Measurements from ENCODE around the gene MARK1. TPM values are rescaled to one million over a fixed set of nuclear protein-coding genes. Genes with fewer than 3 reads are reported as not detected.

The MARK1 gene
- 10 to 100 TPM in 3 of 4 donors, 1 to 10 TPM in 1; 8.4 to 11.2 (median 10.8) TPM for polyA plus RNA-seq (ENCODE audit: insufficient read length in 4 of 4)

DNA sequence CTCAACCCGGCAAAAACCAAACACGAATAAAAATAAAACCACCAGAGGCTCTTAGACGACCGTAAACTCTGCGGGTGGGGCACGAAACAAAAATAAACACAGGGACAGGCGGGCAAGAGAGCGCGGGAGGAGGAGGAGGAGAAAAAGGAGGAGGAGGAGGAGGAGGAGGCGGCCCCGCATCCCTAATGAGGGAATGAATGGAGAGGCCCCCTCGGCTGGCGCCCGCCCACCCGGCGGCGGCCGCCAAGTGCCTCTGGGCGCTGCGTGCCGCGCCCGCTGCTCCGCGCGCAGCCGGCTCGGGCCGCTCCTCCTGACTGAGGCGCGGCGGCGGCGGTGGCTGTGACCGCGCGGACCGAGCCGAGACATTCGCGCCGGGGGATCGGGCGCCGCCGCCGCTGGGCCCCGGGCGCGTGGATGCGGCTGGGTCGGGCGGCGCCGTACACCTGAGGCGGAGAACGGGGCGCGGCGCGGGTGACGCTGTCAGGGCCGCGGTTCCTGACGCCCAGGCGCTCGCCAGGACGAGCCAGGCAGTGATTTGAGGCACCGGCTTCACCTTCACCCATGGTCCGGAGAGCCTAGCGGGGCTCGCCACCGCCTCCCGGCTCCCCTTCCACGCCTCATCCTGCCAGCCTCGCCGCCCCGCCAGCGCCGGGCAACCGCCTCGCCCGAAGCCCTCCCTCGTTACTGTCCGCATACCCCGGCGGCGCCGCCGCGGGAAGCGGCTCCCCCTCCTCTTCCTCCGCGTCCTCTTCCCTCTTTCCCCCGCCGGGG is at the start of gene MARK1:
MARK1 (plus strand) TSS at position 229 of the 771 bp plus-strand sequence. CDS start 687 bp downstream, outside the sequence.
- DNase-seq (ENCODE audit: low read depth in 4 of 4, low spot score in 3 of 4), result peak in 2 of 4 donors; percentile 30 to 39

DNA sequence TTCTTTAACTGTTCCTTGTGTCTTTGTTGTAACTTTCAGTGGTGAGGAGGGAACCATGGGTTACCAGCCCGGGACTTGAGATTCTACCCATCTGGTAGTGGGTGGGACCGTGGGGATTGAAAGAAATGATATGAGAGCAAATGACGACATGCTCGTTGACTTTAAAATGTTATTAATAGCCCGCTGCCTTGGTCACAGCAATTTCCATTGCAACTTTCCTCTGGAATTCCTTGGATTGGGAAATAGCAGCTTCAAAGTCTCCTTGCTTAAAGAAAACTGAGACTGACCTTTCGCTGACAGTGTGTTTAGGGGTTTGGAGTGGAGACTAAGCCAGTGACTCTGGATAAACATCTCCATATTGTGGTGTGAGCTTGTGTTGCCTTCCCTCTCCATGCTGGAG is 44.2 kb upstream of the MARK1 start:
- DNase-seq (ENCODE audit: low read depth in 4 of 4, low spot score in 3 of 4), result no peak

DNA sequence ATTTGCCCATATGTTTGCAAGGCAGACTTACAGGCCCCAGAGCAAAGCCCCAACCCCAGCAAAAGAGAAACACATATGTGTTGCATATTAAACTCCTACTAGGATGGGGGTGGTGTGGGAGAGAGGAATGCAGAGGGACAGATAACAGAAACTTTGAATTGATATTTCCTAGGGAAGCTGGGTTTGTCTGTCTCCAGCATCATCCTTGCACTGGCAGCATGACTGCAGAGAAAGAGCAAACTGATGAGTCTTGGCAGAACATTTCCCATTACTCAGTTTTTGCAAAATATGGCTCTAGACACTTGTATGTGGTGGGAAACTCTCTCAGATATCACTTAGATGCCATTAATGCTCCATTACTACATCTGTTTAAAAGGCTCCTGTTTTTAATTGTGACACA is 43.8 kb upstream of the MARK1 start:
- no peak for DNase-seq (ENCODE audit: low read depth in 4 of 4, low spot score in 3 of 4)

DNA sequence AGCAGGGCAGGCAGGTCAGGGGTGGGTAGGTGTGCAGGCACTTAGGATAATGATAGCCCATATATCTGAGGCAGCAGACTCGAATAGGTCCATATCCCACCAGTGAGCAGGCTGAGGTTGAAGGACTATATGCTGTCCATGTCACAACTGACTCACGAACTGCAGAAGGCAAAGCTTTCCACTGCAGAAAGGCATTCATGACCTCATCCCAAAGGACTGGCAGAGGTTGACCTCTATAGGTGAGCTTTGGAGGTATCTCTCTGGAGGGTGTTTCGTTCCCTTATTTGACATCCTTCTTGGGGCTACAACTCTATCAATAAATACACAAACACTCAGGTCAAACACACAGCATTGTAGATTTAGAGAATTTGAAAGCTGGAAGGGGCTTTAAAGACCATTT is 42.8 kb upstream of the MARK1 start:
- no peak for DNase-seq (ENCODE audit: low read depth in 4 of 4, low spot score in 3 of 4)

DNA sequence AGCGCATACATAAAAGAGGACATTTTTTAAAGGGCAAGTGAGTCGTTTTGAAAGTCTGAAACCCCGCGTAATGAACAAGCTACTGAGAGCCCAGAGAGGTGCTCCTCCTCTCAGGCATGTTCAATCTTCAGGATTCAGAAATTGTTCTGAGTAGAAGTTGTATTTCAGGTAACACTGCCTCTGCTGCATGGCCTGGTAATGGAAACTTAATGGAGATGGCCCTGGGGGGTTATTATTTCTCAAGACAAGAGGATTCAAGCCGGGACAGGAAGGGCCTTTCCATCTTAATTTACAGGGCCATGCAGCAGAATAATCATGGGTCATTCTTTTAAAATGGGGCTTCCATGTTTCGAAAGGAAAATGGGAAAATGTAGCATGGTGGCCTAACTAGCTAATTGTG is 42.1 kb upstream of the MARK1 start:
- DNase-seq (ENCODE audit: low read depth in 4 of 4, low spot score in 3 of 4), result no peak

DNA sequence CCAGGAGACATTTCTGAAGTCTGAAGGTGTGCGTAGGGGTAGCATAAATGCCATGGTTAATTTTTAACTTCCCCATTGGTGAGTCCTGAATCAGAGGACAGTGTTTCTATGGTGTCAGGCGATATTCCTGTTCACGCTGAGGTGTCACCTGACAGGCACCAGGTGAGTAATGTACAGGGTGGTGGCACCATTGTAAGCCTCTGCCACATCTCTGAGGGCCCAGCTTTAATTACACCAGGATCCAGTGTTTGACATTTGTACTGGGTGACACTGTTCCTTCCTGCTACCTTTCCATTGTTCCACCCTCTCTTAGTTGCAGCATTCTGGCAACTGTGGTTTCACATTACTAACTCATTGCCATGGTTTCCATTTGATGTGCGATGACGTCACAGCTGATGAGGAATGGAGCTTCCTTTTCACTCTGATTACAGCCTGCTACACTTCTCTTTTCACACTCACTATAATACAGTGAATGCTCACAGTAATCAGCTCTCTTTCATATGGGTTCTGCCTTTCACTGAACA is 40.6 kb upstream of the MARK1 start:
- DNase-seq (ENCODE audit: low read depth in 4 of 4, low spot score in 3 of 4), result peak in 3 of 4 donors; percentile 22 to 35 (median 34)

DNA sequence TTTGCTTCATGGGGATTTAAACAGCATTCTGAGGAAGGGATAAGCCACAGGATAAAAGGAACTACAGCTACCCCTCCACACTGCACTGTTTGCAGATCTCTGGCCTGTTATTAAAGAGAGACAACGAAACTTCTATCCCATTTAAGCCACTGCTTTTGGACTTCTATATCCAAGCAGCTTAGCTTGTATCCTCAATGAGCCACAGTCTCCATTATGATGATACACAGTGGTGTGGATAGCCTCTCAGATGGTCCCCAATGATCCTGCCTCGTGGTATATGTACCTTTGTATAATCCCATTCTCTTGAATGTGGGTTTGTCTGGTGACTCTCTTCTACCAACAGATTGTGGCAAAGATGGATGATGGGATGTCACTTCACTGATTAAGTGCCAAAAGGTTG is 36.0 kb upstream of the MARK1 start:
- no peak for DNase-seq (ENCODE audit: low read depth in 4 of 4, low spot score in 3 of 4)

DNA sequence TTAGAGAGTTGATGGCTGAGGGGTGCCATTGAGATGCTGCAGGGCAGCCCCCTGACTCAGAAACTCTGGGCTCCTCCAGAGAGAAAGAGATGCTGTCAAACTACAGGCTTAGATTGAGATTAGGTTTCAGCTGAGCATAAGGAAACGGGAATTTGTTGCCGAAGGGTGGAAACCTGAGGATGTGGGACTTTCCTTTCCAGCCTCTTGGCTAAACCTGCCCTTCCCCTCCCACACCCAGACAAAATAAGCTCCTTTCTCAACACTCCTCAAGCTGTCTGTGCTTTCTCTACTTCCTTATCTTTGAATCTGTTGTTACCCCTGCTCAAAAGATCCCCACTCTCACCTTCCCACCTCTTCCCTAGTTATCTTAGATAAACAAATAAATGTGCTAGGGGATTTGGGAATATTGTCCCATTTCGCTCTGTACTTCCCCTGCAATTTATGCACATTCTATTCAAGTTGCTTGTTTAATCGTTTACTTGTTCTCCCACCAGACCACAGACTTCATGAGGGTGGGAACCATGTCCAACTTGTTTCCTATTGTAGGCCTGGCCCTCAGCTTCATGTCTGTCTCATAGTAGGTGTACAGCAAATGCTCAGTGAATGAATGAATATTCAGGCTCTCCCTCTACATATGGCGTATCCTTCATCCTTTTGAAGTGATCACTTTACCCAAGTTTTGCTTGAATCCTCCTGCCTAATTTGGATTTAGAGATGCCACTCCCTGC is 30.6 kb upstream of the MARK1 start:
- DNase-seq (ENCODE audit: low read depth in 4 of 4, low spot score in 3 of 4), result no peak

DNA sequence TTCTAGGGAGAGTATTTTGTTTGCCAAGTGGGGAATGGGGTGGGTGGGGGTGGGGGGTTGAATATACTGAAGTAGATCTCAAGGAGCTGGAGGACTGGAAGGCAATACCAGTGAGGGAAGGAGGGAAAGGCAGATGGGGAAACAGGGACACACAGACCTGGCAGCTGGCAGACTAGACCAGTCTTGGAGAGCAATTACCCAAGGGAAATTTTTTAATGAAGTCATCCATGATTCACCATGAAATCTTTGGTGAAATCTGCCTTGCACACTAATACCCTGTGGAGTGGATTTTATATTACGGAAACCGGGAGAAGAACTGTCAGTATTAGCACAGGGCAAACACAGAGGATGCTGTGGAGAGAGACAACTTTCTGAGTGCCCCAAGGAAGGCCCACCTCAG is 29.7 kb upstream of the MARK1 start:
- no peak for DNase-seq (ENCODE audit: low read depth in 4 of 4, low spot score in 3 of 4)

DNA sequence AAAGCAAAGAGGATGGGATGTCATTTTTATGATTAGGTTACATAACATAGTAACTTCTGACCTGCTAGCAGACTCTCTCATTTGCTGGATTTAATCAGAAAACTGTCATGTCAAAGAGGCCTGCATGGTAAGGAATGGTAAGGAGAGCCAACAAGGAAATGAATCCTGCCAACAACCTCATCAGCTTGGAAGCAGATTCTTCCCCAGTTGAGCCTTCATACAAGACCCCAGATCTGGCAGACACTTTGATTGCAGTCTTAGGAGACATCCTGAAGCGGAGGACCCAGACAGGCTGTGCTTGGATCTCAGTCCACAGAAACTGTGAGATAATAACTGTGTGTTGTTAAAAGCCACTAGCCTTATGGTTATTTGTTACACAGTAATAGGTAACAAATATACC is 27.6 kb upstream of the MARK1 start:
- no peak for DNase-seq (ENCODE audit: low read depth in 4 of 4, low spot score in 3 of 4)

DNA sequence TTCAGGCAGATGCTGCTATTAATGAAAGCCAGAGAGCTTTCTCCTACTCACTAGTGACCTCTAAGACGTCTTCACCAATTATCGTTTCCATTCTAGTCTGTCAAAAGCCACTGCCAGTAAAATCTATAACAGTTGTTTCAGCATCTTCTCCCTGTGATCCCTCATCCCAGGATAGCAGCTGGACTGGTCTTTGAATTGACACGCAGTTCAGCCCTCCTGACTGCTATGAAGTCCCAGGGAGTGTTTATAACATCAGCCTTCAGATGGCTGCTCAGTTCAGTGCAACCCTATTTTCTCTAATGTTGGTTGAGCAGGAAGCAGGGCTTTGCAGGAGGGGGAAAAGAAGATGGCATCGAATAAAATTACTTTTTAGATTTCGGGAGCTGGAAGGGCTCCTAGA is 23.6 kb upstream of the MARK1 start:
- DNase-seq (ENCODE audit: low read depth in 4 of 4, low spot score in 3 of 4), result no peak

DNA sequence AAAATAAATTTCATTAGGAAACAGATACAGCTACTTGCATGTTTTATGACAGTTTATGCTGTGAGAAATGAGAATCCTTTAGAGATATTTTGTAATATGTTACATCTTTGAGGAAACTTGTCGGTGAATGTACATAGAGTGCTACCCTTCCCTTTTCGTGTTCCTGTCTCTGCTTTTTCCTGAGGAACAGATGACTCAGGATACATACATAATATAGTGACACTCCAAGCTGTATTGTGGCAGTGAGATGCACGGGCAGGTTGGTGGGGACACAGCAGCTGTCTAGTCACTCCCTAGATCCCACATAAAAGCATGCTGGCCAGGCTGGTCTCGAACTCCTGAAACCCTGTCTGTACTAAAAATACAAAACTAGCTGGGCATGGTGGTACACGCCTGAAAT is 20.9 kb upstream of the MARK1 start:
- DNase-seq (ENCODE audit: low read depth in 4 of 4, low spot score in 3 of 4), result no peak

DNA sequence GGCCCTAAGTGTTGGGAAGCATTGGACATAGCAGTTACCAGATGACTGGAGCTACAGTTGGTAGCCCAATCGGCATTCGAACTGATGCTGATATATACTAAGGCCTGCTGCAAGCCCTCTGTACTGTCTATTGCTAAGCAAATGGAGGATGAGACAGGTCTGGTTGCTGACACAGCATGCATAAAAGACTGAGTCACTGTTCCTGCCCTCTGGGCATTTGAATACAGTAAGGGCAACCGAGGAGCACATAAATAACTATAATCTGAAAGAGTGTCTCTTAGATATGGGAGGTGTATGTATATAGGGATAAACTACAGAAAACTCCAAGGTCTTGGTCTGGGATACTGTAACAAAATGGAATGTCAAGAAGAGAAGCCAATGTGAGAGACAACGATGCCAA is 16.8 kb upstream of the MARK1 start:
- no peak for DNase-seq (ENCODE audit: low read depth in 4 of 4, low spot score in 3 of 4)

DNA sequence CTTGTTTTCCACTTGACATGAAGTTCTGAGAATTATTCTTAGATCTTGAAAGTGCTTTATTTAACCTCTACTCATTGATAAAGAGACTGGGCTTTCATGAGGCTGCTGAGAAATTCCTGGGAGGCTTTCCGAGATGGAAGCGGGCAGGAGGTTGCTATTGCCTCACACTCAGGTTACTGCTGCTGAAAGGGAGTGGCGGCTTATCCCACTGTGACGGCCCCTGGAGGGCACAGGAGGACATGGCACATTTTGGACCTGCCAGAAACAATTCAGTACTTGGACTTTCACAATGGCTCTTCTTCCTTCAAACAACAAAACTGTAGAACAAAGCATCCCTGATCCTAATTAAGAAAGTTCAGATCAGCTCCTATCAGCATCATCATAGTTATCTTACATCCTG is 16.2 kb upstream of the MARK1 start:
- no peak for DNase-seq (ENCODE audit: low read depth in 4 of 4, low spot score in 3 of 4)

DNA sequence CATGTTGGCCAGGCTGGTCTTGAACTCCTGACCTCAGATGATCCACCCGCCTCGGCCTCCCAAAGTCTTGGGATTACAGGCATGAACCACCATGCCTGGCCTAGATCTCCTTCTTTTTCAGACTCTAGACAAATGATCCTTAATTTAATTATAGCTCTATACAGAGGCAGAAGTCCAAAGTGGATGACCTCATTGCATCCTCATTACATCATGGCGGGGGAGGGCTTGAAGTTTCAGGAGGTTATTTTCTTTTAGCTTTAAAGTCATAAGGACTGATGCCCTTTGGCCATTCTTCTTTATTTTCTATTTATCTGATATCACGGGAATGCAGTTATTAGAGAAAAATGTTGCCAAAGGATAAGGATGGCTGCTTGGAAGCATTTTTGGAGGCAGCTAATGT is 14.1 kb upstream of the MARK1 start:
- no peak for DNase-seq (ENCODE audit: low read depth in 4 of 4, low spot score in 3 of 4)

DNA sequence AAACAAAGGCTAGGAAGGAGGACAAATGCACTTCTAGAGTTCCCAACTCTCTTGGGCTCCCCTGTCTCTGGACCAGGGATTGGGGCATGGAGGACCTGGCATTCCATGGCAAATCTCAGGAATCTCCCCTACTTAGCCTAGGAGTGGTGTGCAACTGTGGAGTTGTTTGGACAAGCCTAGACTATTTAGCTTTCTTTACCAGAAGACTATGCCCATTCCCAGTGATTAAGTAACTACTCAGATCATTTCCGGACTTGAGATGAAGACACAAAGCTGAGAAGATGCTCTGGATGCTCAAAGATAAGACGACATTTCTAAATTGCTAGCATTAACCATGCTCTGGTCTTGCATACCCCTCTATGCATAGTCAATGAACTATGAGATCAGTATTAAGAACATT is 13.7 kb upstream of the MARK1 start:
- DNase-seq (ENCODE audit: low read depth in 4 of 4, low spot score in 3 of 4), result no peak

DNA sequence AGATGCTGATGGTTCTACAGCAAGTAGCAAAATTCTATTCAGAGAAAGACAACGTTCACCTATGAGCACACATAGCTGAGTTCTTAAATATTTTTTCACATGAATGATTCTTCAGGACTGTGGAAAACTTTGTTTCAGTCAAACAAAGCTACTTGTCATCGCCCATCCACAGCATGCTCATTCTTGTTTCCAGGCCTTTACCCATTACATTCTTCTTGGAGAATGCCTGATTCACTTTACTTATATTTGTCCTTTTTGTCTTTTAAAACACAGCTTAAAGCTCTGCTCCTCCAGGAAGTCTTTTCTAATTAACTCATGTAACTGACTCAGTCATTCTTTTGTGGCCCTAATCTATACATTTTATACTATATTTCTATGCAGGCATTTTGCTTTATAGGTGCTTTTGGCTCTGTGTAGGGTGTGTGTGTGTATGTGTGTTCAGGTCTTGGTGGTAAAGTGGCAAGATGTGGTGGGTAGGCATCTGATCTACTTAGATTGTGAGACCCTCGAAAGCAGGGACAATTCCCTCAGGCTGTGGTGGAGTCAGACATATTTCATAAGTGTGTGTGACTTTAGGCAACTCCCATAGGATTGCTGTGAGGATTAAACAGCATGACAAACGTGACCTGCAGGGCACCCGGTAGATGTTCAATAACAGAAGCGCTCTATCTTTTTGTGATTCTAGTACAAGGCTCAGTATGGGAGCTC is 11.8 kb upstream of the MARK1 start:
- DNase-seq (ENCODE audit: low read depth in 4 of 4, low spot score in 3 of 4), result no peak

DNA sequence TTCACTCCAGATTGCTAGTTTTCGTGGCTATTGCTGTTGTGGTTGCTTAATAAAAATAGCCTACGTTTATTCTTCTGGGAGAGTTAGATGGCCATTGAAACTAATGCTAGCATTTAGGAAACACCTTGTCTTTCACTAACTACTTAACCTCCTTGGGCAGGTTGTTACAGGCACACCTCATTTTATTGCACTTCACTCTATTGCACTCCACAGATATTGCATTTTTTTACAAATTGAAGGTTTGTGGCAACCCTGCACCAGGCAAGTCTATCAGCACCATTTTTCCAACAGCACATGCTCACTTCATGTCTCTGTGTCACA is 11.3 kb upstream of the MARK1 start:
- no peak for DNase-seq (ENCODE audit: low read depth in 4 of 4, low spot score in 3 of 4)

DNA sequence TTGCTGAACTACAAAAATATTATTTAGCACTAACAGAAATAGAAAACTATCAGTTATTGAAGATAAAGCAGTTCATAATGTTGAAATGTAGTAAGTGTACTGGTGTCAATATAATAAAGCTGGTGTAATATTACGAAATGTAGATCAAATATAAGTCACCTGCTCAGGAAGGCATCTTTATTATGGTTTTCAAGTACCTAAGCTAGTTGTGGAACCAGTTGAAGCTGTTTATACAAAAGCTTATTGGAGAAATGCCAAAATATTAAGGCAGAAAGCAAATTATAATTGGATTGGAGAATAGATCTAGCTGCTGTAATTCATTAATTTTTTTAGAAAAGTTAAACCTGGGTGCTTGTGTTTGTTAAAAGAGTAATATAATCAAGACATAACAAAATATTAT is 6.2 kb upstream of the MARK1 start:
- DNase-seq (ENCODE audit: low read depth in 4 of 4, low spot score in 3 of 4), result no peak

DNA sequence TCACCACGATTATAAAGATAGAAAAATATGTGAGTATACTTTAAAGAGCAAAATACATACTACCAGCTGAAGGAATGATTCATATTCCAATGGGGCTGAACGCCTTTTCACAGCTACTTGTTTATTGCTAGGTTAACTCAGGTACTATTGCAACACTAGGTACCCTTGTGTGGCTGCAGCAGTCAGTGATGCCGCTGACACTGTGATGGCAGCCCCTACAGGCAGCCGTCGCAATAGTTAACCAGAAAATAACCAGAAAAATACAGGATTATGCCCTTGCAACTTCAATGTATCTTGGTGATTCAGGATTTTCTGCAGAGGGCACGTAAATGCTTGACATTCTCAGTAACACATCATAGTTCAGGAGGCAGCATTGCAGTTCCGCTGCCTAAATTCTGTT is 1.6 kb upstream of the MARK1 start:
- no peak for DNase-seq (ENCODE audit: low read depth in 4 of 4, low spot score in 3 of 4)

DNA sequence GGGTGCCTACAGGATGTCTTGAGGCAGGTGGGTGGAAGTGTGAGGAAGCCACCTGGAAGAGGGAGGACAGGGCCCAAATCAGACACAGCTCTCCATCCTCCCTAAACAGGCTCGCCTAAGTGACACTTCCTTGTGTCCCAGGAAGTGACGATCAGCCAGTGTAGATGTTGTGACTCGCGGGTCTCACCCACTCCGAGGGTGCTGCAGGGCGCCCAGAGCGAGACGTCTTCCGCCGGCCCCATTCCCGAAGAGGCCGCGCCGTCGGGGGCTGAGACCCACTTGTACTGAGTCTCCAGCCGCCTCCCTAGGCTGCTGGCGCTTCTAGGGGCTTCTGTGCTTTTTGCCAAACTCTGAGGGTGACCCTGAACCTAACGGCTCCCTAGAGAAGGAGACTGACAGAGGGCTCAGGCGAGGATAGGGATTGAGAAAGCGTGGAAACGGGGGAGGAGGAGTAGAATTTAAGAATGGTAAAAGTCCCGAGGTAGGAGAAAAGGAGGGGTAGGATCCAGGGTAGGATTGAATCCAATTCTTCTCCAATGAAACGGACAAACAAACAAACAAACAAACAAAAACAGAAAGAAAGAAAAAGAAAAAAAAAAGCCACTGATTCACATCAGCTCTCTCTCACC is 543 bp upstream of the MARK1 start:
- DNase-seq (ENCODE audit: low read depth in 4 of 4, low spot score in 3 of 4), result no peak
